ENCODE results near the gene KRTAP20-4.

The KRTAP20-4 gene

DNA sequence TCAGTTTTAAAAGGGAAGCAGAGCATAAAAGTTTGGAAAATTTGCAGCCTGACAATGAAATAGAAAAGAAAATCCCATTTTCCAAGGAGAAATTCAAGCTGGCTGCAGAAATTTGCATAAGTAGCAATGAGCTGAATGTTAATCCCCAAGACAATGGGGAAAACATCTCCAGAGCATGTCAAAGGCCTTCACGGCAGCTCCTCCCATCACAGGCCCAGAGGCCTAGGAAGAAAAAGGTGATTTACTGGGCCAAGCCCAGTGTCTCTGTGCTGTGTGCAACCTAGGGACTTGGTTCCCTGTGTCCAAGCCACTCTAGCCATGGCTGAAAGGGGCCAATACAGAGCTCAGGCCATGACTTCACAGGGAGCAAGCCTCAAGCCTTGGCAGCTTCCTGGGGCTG is 48.3 kb downstream of the KRTAP20-4 start:
- no peak for DNase-seq
